WTC11 (cell line): ENCODE data around the gene MAPK14. TPM values are rescaled to one million over a fixed set of nuclear protein-coding genes. Genes with fewer than 3 reads are reported as not detected.
"Not testable (repeated sequence)": the region's sequence is repeated elsewhere in the genome, so short reads cannot be mapped to it uniquely, and the experiment has no call there.

Source experiments
- ATAC-seq: fragments of 200-7000 bp; cut with Tn5 transposase; 2 replicates; pipeline ENCODE4 v1.10.0; 2021; ENCODE audit warnings: mild to moderate bottlenecking, moderate library complexity
- CTCF ChIA-PET: fragments of 300-600 bp; sonication (Branson Sonifier 250); formaldehyde crosslinking; loops from one replicate; lab custom pipeline; 2021; ENCODE audit warnings: antibody characterized with exemption; lab: Charles Lee
- POLR2A ChIA-PET: fragments of 350-600 bp; sonication (Branson Sonifier 250); formaldehyde crosslinking; loops from one replicate; lab custom pipeline; 2021; ENCODE audit warnings: antibody characterized with exemption; lab: Charles Lee
- DNase-seq: peaks from one replicate; pipeline ENCODE4 v3.0.0; 2021; ENCODE audit warnings: low spot score
- H3K27ac Mint-ChIP-seq: 2 replicates; pipeline ENCODE4 v1.8.0; 2021; ENCODE audit warnings: mixed read lengths
- H3K27me3 Mint-ChIP-seq: 2 replicates; pipeline ENCODE4 v1.8.0; 2021; ENCODE audit warnings: low read depth, mild to moderate bottlenecking, moderate library complexity, mixed read lengths
- H3K36me3 Mint-ChIP-seq: 2 replicates; pipeline ENCODE4 v1.8.0; 2021; ENCODE audit warnings: mixed read lengths
- H3K4me1 Mint-ChIP-seq: 2 replicates; pipeline ENCODE4 v1.8.0; 2022; ENCODE audit warnings: mixed read lengths
- H3K4me3 Mint-ChIP-seq: 2 replicates; pipeline ENCODE4 v1.8.0; 2021; ENCODE audit warnings: mild to moderate bottlenecking, moderate library complexity, mixed read lengths
- H3K9me3 Mint-ChIP-seq: 2 replicates; pipeline ENCODE4 v1.8.0; 2021; ENCODE audit warnings: mixed read lengths
- ATF1 ChIP-seq: sonication (generic); formaldehyde crosslinking; IDR thresholded peaks from 2 replicates; pipeline ENCODE4 v1.8.1; 2023; ENCODE audit warnings: mild to moderate bottlenecking, moderate library complexity, missing genetic modification reagents
- ATF6 ChIP-seq: sonication (generic); formaldehyde crosslinking; IDR thresholded peaks from 2 replicates; pipeline ENCODE4 v1.8.1; 2023; ENCODE audit warnings: mild to moderate bottlenecking, missing genetic modification reagents
- E2F5 ChIP-seq: sonication (generic); formaldehyde crosslinking; IDR thresholded peaks from 2 replicates; pipeline ENCODE4 v1.8.1; 2022; ENCODE audit warnings: mild to moderate bottlenecking, moderate library complexity, missing genetic modification reagents
- ERG ChIP-seq: fragments of 250-450 bp; sonication (Bioruptor Pico); IDR thresholded peaks from 2 replicates; pipeline ENCODE4 v1.8.0; 2021; ENCODE audit warnings: mild to moderate bottlenecking
- ETV6 ChIP-seq: sonication (generic); formaldehyde crosslinking; IDR thresholded peaks from 2 replicates; pipeline ENCODE4 v1.8.1; 2022; ENCODE audit warnings: mild to moderate bottlenecking, missing genetic modification reagents
- GABPB1 ChIP-seq: sonication (generic); formaldehyde crosslinking; IDR thresholded peaks from 2 replicates; pipeline ENCODE4 v1.8.1; 2023; ENCODE audit warnings: mild to moderate bottlenecking, missing genetic modification reagents
- IRF2 ChIP-seq: sonication (generic); formaldehyde crosslinking; IDR thresholded peaks from 2 replicates; pipeline ENCODE4 v1.8.0; 2022; ENCODE audit warnings: low read depth, missing genetic modification reagents, borderline replicate concordance
- NFE2L1 ChIP-seq: sonication (generic); formaldehyde crosslinking; IDR thresholded peaks from 2 replicates; pipeline ENCODE4 v1.8.1; 2023; ENCODE audit warnings: missing genetic modification reagents
- NR2C2 ChIP-seq: sonication (generic); formaldehyde crosslinking; IDR thresholded peaks from 2 replicates; pipeline ENCODE4 v1.8.0; 2022; ENCODE audit warnings: mild to moderate bottlenecking, missing genetic modification reagents
- PRRX2 ChIP-seq: fragments of 250-450 bp; sonication (Bioruptor Pico); IDR thresholded peaks from 2 replicates; pipeline ENCODE4 v1.8.0; 2021; ENCODE audit warnings: mild to moderate bottlenecking
- RELA ChIP-seq: sonication (generic); formaldehyde crosslinking; IDR thresholded peaks from 2 replicates; pipeline ENCODE4 v1.8.1; 2022; ENCODE audit warnings: missing genetic modification reagents, mild to moderate bottlenecking, borderline replicate concordance
- SP1 ChIP-seq: sonication (generic); formaldehyde crosslinking; conservative IDR thresholded peaks from 2 replicates; pipeline ENCODE4 v1.8.1; 2022; ENCODE audit warnings: missing genetic modification reagents
- TEAD4 ChIP-seq: sonication (generic); formaldehyde crosslinking; IDR thresholded peaks from 2 replicates; pipeline ENCODE4 v1.8.0; 2022; ENCODE audit warnings: mild to moderate bottlenecking, missing genetic modification reagents
- ZBTB21 ChIP-seq: sonication (generic); formaldehyde crosslinking; IDR thresholded peaks from 2 replicates; pipeline ENCODE4 v1.8.1; 2023; ENCODE audit warnings: mild to moderate bottlenecking, missing genetic modification reagents, borderline replicate concordance
- ZNF317 ChIP-seq: sonication (generic); formaldehyde crosslinking; IDR thresholded peaks from 2 replicates; pipeline ENCODE4 v1.8.1; 2023; ENCODE audit warnings: low read depth, mild to moderate bottlenecking, moderate library complexity, missing genetic modification reagents, borderline replicate concordance
- total RNA-seq: library from RNA; stranded (reverse); gene quantifications from 3 replicates; pipeline ENCODE4 v1.2.3, GENCODE V29; 2021
- TF ChIP-seq, protein P1 (sequence below): sonication (generic); formaldehyde crosslinking; IDR thresholded peaks from 2 replicates; pipeline ENCODE4 v1.8.1; 2023; ENCODE audit warnings: mild to moderate bottlenecking, missing genetic modification reagents, moderate library complexity
- TF ChIP-seq, protein P2 (sequence below): sonication (generic); formaldehyde crosslinking; IDR thresholded peaks from 2 replicates; pipeline ENCODE4 v1.8.1; 2023; ENCODE audit warnings: mild to moderate bottlenecking, missing genetic modification reagents
- TF ChIP-seq, protein P3 (sequence below): sonication (generic); formaldehyde crosslinking; IDR thresholded peaks from 2 replicates; pipeline ENCODE4 v1.8.1; 2023; ENCODE audit warnings: mild to moderate bottlenecking, missing genetic modification reagents, moderate library complexity
- TF ChIP-seq, protein P4 (sequence below): sonication (generic); formaldehyde crosslinking; IDR thresholded peaks from 2 replicates; pipeline ENCODE4 v1.8.1; 2023; ENCODE audit warnings: mild to moderate bottlenecking, missing genetic modification reagents, borderline replicate concordance

The MAPK14 gene
- total RNA-seq, 1 experiment from 2014 or later, result 34.0 TPM

DNA sequence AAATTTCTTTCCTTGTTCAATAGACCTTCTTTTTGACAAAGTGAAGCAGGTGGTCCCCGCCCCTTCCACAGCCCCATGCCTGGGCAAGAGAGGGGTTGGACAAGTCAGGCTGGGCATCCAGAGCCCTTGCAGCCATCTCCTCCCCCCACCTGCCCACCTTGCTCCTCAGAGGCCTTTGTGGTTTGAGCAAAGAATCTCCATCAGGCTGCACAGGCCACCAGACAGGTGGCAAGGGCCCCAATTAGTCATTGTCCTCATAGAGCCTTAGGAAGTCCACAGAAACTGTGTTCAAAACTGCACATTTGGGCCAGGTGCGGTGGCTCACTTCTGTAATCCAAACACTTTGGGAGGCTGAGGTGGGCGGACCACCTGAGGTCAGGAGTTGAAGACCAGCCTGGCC is 101.2 kb downstream of the MAPK14 start (continued):
- TF ChIP-seq ATF6, result no peak

DNA sequence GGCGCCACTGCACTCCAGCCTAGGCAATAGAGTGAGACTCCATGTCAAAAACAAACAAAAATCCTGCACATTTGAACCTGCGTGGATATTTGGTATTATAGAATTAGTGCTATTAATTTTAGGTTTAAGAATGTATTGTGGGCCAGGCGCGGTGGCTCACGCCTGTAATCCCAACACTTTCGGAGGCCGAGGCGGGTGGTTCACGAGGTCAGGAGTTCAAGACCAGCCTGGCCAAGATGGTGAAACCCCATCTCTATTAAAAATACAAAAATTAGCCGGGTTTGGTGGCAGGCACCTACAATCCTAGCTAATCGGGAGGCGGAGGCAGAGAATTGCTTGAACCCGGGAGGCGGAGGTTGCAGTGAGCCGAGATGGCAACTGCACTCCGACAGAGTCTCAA is 101.7 kb downstream of the MAPK14 start:
- ATAC-seq, H3K27ac Mint-ChIP-seq, POLR2A ChIA-PET, H3K9me3 Mint-ChIP-seq, DNase-seq, H3K36me3 Mint-ChIP-seq: not testable (repeated sequence)
- Mint-ChIP-seq H3K4me1 (peaks cover 33% of the 10 kb centered on the region), H3K4me3 (peak overlapping the region; percentile 27), H3K27me3 (peaks cover 10% of the 10 kb centered on the region)
- CTCF ChIA-PET, result interaction anchor here (2.0 to 3.1 kb wide), 3 partner anchors 10 to 173 kb away, joined by 4 to 42 read pairs (median 12); no protein-coding TSS in a partner anchor

DNA sequence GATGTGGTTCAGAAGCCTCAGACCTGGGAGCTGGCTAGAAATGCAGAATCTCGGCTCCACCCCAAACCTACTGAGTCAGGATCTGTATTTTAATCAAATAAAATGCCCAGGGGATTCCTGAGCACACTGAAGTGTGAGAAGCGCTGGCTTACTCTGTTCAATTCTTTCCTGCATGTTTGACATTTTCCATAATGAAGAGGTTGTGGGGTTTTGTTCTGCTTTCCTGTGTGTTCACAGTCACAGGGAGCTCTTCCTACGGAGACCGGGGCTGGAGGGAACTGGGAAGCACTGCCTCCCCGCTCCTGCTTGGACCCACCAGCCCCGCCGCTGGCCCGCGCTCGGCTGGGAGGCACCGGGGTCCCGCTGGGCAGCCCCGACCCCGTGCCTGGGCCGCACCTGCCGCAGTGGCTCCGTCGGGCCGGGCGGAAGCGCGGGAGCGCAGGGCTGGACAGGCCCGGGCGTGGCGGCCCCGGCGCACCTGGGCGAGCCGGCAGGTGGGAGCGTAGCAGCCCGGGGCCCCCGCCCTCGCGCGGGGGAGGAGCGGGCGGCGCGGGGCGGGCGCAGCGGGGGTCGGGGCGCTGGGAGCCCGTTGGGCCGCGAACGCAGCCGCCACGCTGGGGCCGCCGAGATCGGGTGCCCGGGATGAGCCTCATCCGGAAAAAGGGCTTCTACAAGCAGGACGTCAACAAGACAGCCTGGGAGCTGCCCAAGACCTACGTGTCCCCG is 102.5 kb downstream of the MAPK14 start, which contains the start of gene MAPK13:
MAPK13 (plus strand) TSS at position 573 of the 726 bp plus-strand sequence; CDS start at position 643, 70 bp downstream.
- DNase-seq, result peak; percentile 49
- POLR2A ChIA-PET, result interaction anchor here (0.8 to 1.2 kb wide), 3 partner anchors 12 to 67 kb away, joined by 3 read pairs; no protein-coding TSS in a partner anchor
- TF ChIP-seq, protein P1, sequence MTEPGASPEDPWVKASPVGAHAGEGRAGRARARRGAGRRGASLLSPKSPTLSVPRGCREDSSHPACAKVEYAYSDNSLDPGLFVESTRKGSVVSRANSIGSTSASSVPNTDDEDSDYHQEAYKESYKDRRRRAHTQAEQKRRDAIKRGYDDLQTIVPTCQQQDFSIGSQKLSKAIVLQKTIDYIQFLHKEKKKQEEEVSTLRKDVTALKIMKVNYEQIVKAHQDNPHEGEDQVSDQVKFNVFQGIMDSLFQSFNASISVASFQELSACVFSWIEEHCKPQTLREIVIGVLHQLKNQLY (CRISPR knock-in tag), result no peak
- TF ChIP-seq RELA (CRISPR knock-in tag) (no peak), NFE2L1 (no peak), ZBTB21 (no peak), PRRX2 (CRISPR knock-in tag) (no peak), TEAD4 (no peak), SP1 (0 out of 2 replicates have a peak, but pooled peaks have one; percentile 23), ERG (CRISPR knock-in tag) (no peak), ETV6 (CRISPR knock-in tag) (no peak), ATF1 (CRISPR knock-in tag) (no peak), GABPB1 (CRISPR knock-in tag) (0 out of 2 replicates have a peak, but pooled peaks have one; percentile 9), ZNF317 (CRISPR knock-in tag) (no peak), E2F5 (0 out of 2 replicates have a peak, but pooled peaks have one; percentile 22), IRF2 (CRISPR knock-in tag) (no peak), NR2C2 (CRISPR knock-in tag) (no peak)
- TF ChIP-seq, protein P2, sequence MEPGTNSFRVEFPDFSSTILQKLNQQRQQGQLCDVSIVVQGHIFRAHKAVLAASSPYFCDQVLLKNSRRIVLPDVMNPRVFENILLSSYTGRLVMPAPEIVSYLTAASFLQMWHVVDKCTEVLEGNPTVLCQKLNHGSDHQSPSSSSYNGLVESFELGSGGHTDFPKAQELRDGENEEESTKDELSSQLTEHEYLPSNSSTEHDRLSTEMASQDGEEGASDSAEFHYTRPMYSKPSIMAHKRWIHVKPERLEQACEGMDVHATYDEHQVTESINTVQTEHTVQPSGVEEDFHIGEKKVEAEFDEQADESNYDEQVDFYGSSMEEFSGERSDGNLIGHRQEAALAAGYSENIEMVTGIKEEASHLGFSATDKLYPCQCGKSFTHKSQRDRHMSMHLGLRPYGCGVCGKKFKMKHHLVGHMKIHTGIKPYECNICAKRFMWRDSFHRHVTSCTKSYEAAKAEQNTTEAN (CRISPR knock-in tag), result no peak
- TF ChIP-seq, protein P3, sequence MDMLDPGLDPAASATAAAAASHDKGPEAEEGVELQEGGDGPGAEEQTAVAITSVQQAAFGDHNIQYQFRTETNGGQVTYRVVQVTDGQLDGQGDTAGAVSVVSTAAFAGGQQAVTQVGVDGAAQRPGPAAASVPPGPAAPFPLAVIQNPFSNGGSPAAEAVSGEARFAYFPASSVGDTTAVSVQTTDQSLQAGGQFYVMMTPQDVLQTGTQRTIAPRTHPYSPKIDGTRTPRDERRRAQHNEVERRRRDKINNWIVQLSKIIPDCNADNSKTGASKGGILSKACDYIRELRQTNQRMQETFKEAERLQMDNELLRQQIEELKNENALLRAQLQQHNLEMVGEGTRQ (CRISPR knock-in tag), result no peak
- TF ChIP-seq, protein P4, sequence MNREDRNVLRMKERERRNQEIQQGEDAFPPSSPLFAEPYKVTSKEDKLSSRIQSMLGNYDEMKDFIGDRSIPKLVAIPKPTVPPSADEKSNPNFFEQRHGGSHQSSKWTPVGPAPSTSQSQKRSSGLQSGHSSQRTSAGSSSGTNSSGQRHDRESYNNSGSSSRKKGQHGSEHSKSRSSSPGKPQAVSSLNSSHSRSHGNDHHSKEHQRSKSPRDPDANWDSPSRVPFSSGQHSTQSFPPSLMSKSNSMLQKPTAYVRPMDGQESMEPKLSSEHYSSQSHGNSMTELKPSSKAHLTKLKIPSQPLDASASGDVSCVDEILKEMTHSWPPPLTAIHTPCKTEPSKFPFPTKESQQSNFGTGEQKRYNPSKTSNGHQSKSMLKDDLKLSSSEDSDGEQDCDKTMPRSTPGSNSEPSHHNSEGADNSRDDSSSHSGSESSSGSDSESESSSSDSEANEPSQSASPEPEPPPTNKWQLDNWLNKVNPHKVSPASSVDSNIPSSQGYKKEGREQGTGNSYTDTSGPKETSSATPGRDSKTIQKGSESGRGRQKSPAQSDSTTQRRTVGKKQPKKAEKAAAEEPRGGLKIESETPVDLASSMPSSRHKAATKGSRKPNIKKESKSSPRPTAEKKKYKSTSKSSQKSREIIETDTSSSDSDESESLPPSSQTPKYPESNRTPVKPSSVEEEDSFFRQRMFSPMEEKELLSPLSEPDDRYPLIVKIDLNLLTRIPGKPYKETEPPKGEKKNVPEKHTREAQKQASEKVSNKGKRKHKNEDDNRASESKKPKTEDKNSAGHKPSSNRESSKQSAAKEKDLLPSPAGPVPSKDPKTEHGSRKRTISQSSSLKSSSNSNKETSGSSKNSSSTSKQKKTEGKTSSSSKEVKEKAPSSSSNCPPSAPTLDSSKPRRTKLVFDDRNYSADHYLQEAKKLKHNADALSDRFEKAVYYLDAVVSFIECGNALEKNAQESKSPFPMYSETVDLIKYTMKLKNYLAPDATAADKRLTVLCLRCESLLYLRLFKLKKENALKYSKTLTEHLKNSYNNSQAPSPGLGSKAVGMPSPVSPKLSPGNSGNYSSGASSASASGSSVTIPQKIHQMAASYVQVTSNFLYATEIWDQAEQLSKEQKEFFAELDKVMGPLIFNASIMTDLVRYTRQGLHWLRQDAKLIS (CRISPR knock-in tag), result no peak

More for the DNA sequence above, 102.5 kb downstream of the MAPK14 start, which contains the start of gene MAPK13:
- CTCF ChIA-PET, result interaction anchor here (0.5 to 3.1 kb wide), 8 partner anchors 8 to 211 kb away, joined by 3 to 42 read pairs (median 6); no protein-coding TSS in a partner anchor
- ATAC-seq, result peak; percentile 60
- Mint-ChIP-seq H3K4me1 (peaks cover 32% of the 10 kb centered on the region), H3K36me3 (no peaks in the 10 kb centered on the region), H3K4me3 (peak within 1 kb of the TSS; percentile 65), H3K27ac (no peak within 1 kb of the TSS), H3K9me3 (no peaks in the 10 kb centered on the region), H3K27me3 (peaks cover 10% of the 10 kb centered on the region)
